Measurements from ENCODE around the gene MKI67.
A peak's percentile ranks its signal among the peaks of the same experiment; 100 is the strongest.

Gene MKI67

GRCh38 chr10:128047351-128047750 lies 78.9 kb downstream of the MKI67 start:
- H3K27me3 Mint-ChIP-seq, result no peaks in the 10 kb centered on the region
- no peaks in the 10 kb centered on the region for H3K9me3 Mint-ChIP-seq
- H3K36me3 Mint-ChIP-seq (ENCODE audit: low read depth), result peaks cover 55% of the 10 kb centered on the region
- H3K4me1 Mint-ChIP-seq (ENCODE audit: low read depth), result peaks cover 70% of the 10 kb centered on the region
- peak overlapping the region; percentile 90 for H3K4me3 Mint-ChIP-seq
- peak overlapping the region; percentile 86 for H3K27ac Mint-ChIP-seq
- intact Hi-C loops (cut with micrococcal nuclease), result loop anchor here (1.0 kb wide), 1 partner anchor 17 kb away; no protein-coding TSS in a partner anchor

GRCh38 chr10:128046953-128047290 lies 79.3 kb downstream of the MKI67 start:
- Mint-ChIP-seq H3K27ac (peak overlapping the region; percentile 86), H3K36me3 (ENCODE audit: low read depth) (peaks cover 50% of the 10 kb centered on the region), H3K27me3 (no peaks in the 10 kb centered on the region), H3K9me3 (no peaks in the 10 kb centered on the region), H3K4me1 (ENCODE audit: low read depth) (peaks cover 70% of the 10 kb centered on the region), H3K4me3 (peak overlapping the region; percentile 90)
- intact Hi-C loops (cut with micrococcal nuclease), result loop anchor here (1.0 kb wide), 1 partner anchor 17 kb away; no protein-coding TSS in a partner anchor

Measured in dendritic cell treated with granulocyte-macrophage colony-stimulating factor and Interleukin-4, amounts not matched to agents 40 ng/mL and 50 ng/mL, for 4 days (primary cell).